ENCODE results near the gene PPP1CA. TPM values are rescaled to one million over a fixed set of nuclear protein-coding genes. Genes with fewer than 3 reads are reported as not detected.
A peak's percentile ranks its signal among the peaks of the same experiment; 100 is the strongest.

The PPP1CA gene
- total RNA-seq, 4 donors from 2014 or later, result 49.9 to 78.6 (median 63.4) TPM

GRCh38 chr11:67349457-67349856 is 52.2 kb downstream of the PPP1CA start:
- WGBS, 2 donors (ENCODE audit: low coverage in 1 of 2), result 100% methylated on average over 1 of the region's 2 CpGs
- H3K27ac ChIP-seq, result peak overlapping the region in 2 of 4 donors; percentile 17 to 35
- no peak for ATAC-seq

GRCh38 chr11:67349036-67349435 is 52.6 kb downstream of the PPP1CA start:
- H3K27me3 ChIP-seq, result no peaks in the 10 kb centered on the region
- no peak overlapping the region for H3K4me3 ChIP-seq
- peak overlapping the region in 2 of 4 donors; percentile 17 to 35 for H3K27ac ChIP-seq
- 54 to 63% methylated on average over 4 to 5 of the region's 5 CpGs for WGBS, 2 donors (ENCODE audit: low coverage in 1 of 2)
- no peak for TF ChIP-seq POLR2A (IDR thresholded peaks at IDR 0.05)
- TF ChIP-seq, protein P1, sequence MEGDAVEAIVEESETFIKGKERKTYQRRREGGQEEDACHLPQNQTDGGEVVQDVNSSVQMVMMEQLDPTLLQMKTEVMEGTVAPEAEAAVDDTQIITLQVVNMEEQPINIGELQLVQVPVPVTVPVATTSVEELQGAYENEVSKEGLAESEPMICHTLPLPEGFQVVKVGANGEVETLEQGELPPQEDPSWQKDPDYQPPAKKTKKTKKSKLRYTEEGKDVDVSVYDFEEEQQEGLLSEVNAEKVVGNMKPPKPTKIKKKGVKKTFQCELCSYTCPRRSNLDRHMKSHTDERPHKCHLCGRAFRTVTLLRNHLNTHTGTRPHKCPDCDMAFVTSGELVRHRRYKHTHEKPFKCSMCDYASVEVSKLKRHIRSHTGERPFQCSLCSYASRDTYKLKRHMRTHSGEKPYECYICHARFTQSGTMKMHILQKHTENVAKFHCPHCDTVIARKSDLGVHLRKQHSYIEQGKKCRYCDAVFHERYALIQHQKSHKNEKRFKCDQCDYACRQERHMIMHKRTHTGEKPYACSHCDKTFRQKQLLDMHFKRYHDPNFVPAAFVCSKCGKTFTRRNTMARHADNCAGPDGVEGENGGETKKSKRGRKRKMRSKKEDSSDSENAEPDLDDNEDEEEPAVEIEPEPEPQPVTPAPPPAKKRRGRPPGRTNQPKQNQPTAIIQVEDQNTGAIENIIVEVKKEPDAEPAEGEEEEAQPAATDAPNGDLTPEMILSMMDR (IDR thresholded peaks at IDR 0.05), result no peak
- no peak for TF ChIP-seq POLR2AphosphoS5 (IDR thresholded peaks at IDR 0.05)
- no peak for TF ChIP-seq EP300 (IDR thresholded peaks at IDR 0.05)
- peaks cover 0 to 30% (median 20%) of the 10 kb centered on the region in 3 donors for H3K4me1 ChIP-seq
- no peak for ATAC-seq
- no peaks in the 10 kb centered on the region for H3K9me3 ChIP-seq
- no peaks in the 10 kb centered on the region for H3K36me3 ChIP-seq

More at GRCh38 chr11:67349457-67349856, 52.2 kb downstream of the PPP1CA start:
- Histone ChIP-seq H3K36me3 (no peaks in the 10 kb centered on the region), H3K9me3 (no peaks in the 10 kb centered on the region), H3K4me1 (peaks cover 0 to 34% (median 24%) of the 10 kb centered on the region in 3 donors), H3K27me3 (no peaks in the 10 kb centered on the region), H3K4me3 (no peak overlapping the region)
- no peak for TF ChIP-seq EP300 (IDR thresholded peaks at IDR 0.05)
- no peak for TF ChIP-seq POLR2A (IDR thresholded peaks at IDR 0.05)
- no peak for TF ChIP-seq POLR2AphosphoS5 (IDR thresholded peaks at IDR 0.05)
- TF ChIP-seq, protein P1 (IDR thresholded peaks at IDR 0.05), result no peak

Small RNA genes within 50 kb of the gene (small RNA-seq; reads per million reads assigned to genes)
- 0 reads per million in 4 donors for gene RN7SKP239
- gene RNU6-1238P, result 0 reads per million in 4 donors

Other genes with a start within 250 kb of the PPP1CA start
- 10 to 100 TPM; 44.0 to 76.9 (median 64.8) TPM for gene GRK2, start 135.4 kb downstream of the PPP1CA start, total RNA-seq
- 10 to 100 TPM; 25.6 to 61.6 (median 32.3) TPM for gene ANKRD13D, start 112.6 kb downstream of the PPP1CA start, total RNA-seq
- 10 to 100 TPM; 33.9 to 58.4 (median 41.9) TPM for gene SSH3, start 98.3 kb downstream of the PPP1CA start, total RNA-seq
- gene POLD4, start 48.3 kb downstream of the PPP1CA start, total RNA-seq, result 10 to 100 TPM; 65.7 to 87.3 (median 74.4) TPM
- 10 to 100 TPM in 1 of 4 donors, 1 to 10 TPM in 3; 6.1 to 21.7 (median 9.4) TPM for gene CLCF1, start 28.3 kb downstream of the PPP1CA start, total RNA-seq
- 10 to 100 TPM in 2 of 4 donors, 1 to 10 TPM in 2; 8.5 to 16.0 (median 11.1) TPM for gene RAD9A, start 9.9 kb downstream of the PPP1CA start, total RNA-seq
- gene TBC1D10C, start 2.2 kb upstream of the PPP1CA start, total RNA-seq, result 1 to 10 TPM in 3 of 4 donors, under 1 TPM in 1; 0.30 to 2.0 (median 1.5) TPM
- gene CARNS1, start 13.8 kb upstream of the PPP1CA start, total RNA-seq, result 1 to 10 TPM in 3 of 4 donors, under 1 TPM in 1; 0.73 to 3.3 (median 1.6) TPM
- 10 to 100 TPM; 35.8 to 49.7 (median 45.6) TPM for gene RPS6KB2, start 26.6 kb upstream of the PPP1CA start, total RNA-seq
- gene PTPRCAP, start 35.8 kb upstream of the PPP1CA start, total RNA-seq, result 1 to 10 TPM; 3.5 to 6.4 (median 4.2) TPM
- 10 to 100 TPM; 48.3 to 82.4 (median 67.6) TPM for gene CORO1B, start 41.6 kb upstream of the PPP1CA start, total RNA-seq
- gene GPR152, start 50.9 kb upstream of the PPP1CA start, total RNA-seq, result not detected
- gene CABP4, start 53.5 kb upstream of the PPP1CA start, total RNA-seq, result 1 to 10 TPM in 1 of 4 donors, under 1 TPM in 3; 0.13 to 2.4 (median 0.77) TPM
- 10 to 100 TPM; 22.2 to 35.2 (median 32.5) TPM for gene TMEM134, start 67.4 kb upstream of the PPP1CA start, total RNA-seq
- 10 to 100 TPM; 65.4 to 87.5 (median 78.1) TPM for gene AIP, start 81.2 kb upstream of the PPP1CA start, total RNA-seq
- 10 to 100 TPM in 3 of 4 donors, 1 to 10 TPM in 1; 9.5 to 18.7 (median 15.4) TPM for gene PITPNM1, start 103.5 kb upstream of the PPP1CA start, total RNA-seq
- 10 to 100 TPM; 29.1 to 69.3 (median 53.9) TPM for gene CDK2AP2, start 106.3 kb upstream of the PPP1CA start, total RNA-seq
- not detected for gene CABP2, start 121.6 kb upstream of the PPP1CA start, total RNA-seq
- 100 to 1,000 TPM; 514 to 845 (median 628) TPM for gene GSTP1, start 182.0 kb upstream of the PPP1CA start, total RNA-seq
- 100 to 1,000 TPM; 154 to 249 (median 180) TPM for gene NDUFV1, start 205.1 kb upstream of the PPP1CA start, total RNA-seq
- gene NUDT8, start 228.1 kb upstream of the PPP1CA start, total RNA-seq, result 10 to 100 TPM in 1 of 4 donors, 1 to 10 TPM in 3; 2.4 to 18.5 (median 4.6) TPM
- not detected for gene TBX10, start 237.9 kb upstream of the PPP1CA start, total RNA-seq
- gene ACY3, start 248.9 kb upstream of the PPP1CA start, total RNA-seq, result not detected